ENCODE measurements around the gene FOXA2.

The FOXA2 gene

DNA sequence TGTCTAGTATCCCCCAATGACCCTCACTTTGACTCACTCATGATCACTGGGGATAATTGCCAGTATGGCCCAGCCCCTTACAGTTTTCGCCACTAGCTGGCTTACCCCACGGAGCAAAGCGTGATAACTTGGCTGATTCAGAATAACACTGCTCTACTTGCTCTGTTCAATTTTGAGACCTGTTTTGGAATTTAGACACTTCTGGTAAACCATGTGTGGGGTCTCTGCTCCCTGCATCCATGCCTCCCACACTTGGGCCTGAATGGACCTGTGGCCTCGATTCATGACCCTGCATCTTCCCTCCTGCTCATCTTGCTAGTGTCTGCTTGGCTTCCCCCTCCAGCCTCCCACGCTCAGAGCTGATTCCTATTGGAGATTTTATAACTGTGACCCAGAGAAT is 48.9 kb downstream of the FOXA2 start:
- Mint-ChIP-seq H3K9me3 (peaks cover 26% of the 10 kb centered on the region), H3K4me1 (no peaks in the 10 kb centered on the region), H3K4me3 (no peak overlapping the region), H3K27me3 (no peaks in the 10 kb centered on the region), H3K36me3 (ENCODE audit: insufficient read depth) (no peaks in the 10 kb centered on the region), H3K27ac (ENCODE audit: low read depth) (no peak overlapping the region)
- no peak for DNase-seq (ENCODE audit: low spot score in 2 of 2)
- no peak for ATAC-seq (replicated peaks; ENCODE audit: extremely low read depth, poor library complexity, severe bottlenecking)

DNA sequence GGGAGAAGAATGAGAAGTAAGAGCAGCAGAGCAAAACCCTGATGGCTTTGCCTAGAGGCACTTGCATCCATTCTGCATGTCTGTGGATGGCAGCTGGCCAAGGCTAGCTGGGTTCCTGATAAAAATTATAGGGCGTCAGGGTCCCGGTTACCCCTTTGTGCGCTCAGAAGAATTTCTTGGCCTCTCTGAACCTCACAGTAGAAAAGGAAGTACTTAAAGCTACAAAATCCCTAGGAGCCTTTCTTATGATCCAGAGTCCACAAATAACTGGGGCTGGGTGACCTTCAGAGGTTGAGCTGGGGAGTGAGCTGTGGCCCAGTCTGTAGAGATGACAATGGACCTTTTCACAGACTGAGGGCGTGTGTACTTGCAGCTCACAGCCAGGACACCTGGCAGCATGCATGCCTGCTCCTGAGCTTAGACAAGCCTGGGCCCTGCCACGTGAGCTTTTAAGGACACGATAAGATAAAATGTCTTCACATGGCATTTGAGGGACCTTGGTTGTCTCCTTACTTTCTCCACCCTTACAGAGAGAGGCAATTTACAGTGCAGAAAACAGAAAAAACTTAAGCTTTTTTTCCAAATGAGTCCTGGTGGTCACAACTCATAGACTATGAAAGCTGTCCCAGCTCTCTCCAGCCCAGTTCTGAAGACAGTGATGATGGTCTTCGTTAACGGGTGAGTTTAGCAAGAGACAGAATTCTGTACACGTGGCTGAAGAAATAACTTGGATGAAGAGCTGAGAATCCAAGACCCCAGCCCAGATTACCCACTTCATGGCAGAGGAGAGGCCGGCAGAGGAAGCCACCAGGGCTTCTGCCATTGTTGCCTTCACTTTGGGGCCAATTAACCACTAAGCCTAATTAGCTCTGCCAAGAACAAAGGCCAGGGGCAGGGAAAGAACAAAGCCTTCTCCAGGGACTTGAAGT is 50.3 kb downstream of the FOXA2 start:
- no peak overlapping the region for H3K4me3 Mint-ChIP-seq
- H3K27ac Mint-ChIP-seq (ENCODE audit: low read depth), result no peak overlapping the region
- DNase-seq (ENCODE audit: low spot score in 2 of 2), result no peak
- ATAC-seq (replicated peaks; ENCODE audit: extremely low read depth, poor library complexity, severe bottlenecking), result no peak
- no peaks in the 10 kb centered on the region for H3K36me3 Mint-ChIP-seq (ENCODE audit: insufficient read depth)
- H3K4me1 Mint-ChIP-seq, result no peaks in the 10 kb centered on the region
- H3K27me3 Mint-ChIP-seq, result no peaks in the 10 kb centered on the region
- H3K9me3 Mint-ChIP-seq, result peaks cover 25% of the 10 kb centered on the region

DNA sequence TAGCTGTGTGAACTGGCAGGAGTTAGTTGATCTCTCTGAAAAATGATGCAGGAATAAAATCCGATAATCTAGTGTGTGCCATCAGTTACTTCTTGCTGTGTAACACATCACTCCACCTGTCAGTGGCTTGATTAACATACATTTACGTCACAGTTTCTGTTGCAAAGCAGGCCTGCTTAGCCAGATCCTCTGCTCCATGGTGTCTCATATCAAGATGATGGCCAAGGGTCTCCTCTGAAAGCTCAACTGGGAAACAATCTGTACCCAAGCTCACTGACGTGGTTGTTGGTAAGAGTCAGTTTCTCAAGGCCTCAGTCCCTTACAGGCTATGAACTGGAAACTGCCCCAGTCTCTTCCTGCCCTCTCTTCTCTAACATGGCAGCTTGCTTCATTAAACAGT is 51.8 kb downstream of the FOXA2 start:
- ATAC-seq (replicated peaks; ENCODE audit: extremely low read depth, poor library complexity, severe bottlenecking), result no peak
- no peak overlapping the region for H3K4me3 Mint-ChIP-seq
- H3K4me1 Mint-ChIP-seq, result no peaks in the 10 kb centered on the region
- no peak for DNase-seq (ENCODE audit: low spot score in 2 of 2)
- H3K27me3 Mint-ChIP-seq, result no peaks in the 10 kb centered on the region
- no peaks in the 10 kb centered on the region for H3K36me3 Mint-ChIP-seq (ENCODE audit: insufficient read depth)
- H3K27ac Mint-ChIP-seq (ENCODE audit: low read depth), result no peak overlapping the region
- peaks cover 15% of the 10 kb centered on the region for H3K9me3 Mint-ChIP-seq

DNA sequence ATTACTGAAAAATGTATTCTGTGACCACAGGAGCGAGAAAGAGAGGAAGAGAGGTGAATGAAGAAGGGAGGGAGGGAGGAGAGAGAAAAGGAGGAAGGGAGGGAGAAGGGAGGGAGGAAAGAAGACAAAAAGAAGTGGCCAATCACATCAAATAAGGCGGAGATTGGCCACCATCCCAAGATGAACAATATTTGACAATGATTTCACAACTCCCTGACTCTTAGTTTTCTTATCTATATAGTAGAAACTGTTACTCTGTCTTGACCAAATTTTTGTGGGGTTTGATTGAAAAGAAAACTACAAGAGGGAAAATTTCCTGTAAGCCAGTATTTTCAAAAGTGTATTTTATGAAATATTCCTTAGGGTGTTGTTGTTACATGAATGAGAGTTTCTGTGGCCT is 52.6 kb downstream of the FOXA2 start:
- H3K27ac Mint-ChIP-seq (ENCODE audit: low read depth), result no peak overlapping the region
- no peaks in the 10 kb centered on the region for H3K36me3 Mint-ChIP-seq (ENCODE audit: insufficient read depth)
- no peak overlapping the region for H3K4me3 Mint-ChIP-seq
- DNase-seq (ENCODE audit: low spot score in 2 of 2) (no peak), ATAC-seq (replicated peaks; ENCODE audit: extremely low read depth, poor library complexity, severe bottlenecking) (no peak)
- no peaks in the 10 kb centered on the region for H3K4me1 Mint-ChIP-seq
- H3K9me3 Mint-ChIP-seq, result peaks cover 8% of the 10 kb centered on the region
- no peaks in the 10 kb centered on the region for H3K27me3 Mint-ChIP-seq

DNA sequence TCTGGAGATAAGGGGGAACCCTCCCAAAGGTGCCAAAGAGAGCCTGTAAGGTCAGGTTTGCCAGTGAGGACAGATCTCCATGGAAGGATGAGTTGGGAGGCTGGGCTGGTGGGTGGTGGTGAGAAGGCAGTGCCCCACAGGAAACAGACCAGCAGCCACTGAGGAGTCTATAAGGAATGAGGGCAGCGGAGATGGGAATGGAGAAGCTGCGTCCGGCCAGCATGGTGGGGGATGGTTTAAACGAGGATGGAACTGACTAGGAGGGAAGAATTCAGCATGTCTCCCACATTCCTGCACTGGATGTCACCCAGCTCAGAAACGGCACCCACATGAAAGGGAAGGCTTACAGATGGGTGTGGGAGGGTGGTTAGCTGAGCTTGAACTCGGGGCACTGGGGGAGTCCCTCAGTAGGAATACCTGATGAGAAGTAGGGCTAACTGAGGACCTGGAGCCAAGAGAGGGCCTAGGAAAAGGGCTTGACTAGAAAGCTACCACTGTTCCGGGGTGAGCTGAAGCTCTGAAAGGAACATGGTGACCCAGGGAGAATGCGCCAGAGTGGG is 53.2 kb downstream of the FOXA2 start:
- Mint-ChIP-seq H3K36me3 (ENCODE audit: insufficient read depth) (no peaks in the 10 kb centered on the region), H3K27me3 (no peaks in the 10 kb centered on the region), H3K4me3 (no peak overlapping the region), H3K4me1 (no peaks in the 10 kb centered on the region), H3K27ac (ENCODE audit: low read depth) (no peak overlapping the region), H3K9me3 (peaks cover 12% of the 10 kb centered on the region)
- ATAC-seq (replicated peaks; ENCODE audit: extremely low read depth, poor library complexity, severe bottlenecking), result no peak
- no peak for DNase-seq (ENCODE audit: low spot score in 2 of 2)
